ENCODE results near the gene GYG1.

GRCh38 chr3:148948913-148949657 lies 42.3 kb upstream of the GYG1 start:
- TF ChIP-seq POLR2A (IDR thresholded peaks at IDR 0.05; ENCODE audit: extremely low read depth, insufficient read length) = no peak
- no peak for TF ChIP-seq CTCF (IDR thresholded peaks at IDR 0.05; ENCODE audit: low read depth, low read length)
- TF ChIP-seq, protein P1, sequence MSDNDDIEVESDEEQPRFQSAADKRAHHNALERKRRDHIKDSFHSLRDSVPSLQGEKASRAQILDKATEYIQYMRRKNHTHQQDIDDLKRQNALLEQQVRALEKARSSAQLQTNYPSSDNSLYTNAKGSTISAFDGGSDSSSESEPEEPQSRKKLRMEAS (IDR thresholded peaks at IDR 0.05; ENCODE audit: low read depth, low read length) = no peak
- TF ChIP-seq MYC (IDR thresholded peaks at IDR 0.05; ENCODE audit: low read depth, low read length) = no peak

All from NB4 (cell line).